HCT116 (cell line): ENCODE results near the gene FHL5. TPM values are rescaled to one million over a fixed set of nuclear protein-coding genes. Genes with fewer than 3 reads are reported as not detected.

Source experiments
- ATAC-seq: fragments of 200-7000 bp; cut with Tn5 transposase; 2 replicates; pipeline ENCODE4 v1.9.1; 2020; ENCODE audit warnings: mild to moderate bottlenecking, moderate library complexity
- BruUV-seq: library from RNA; stranded (reverse); fragments of 400-500 nt; replicated peaks from 2 replicates; lab custom pipeline; 2021; lab: Mats Ljungman, UMichigan
- CTCF ChIA-PET: fragments of 300-600 bp; sonication (Branson Sonifier 250); formaldehyde crosslinking; loops from one replicate; lab custom pipeline; 2021; ENCODE audit warnings: antibody characterized with exemption; lab: Charles Lee
- POLR2A ChIA-PET: fragments of 300-600, 350-600 bp; sonication (Branson Sonifier 250); formaldehyde crosslinking; loops from one replicate; lab custom pipeline; 2021; ENCODE audit warnings: antibody characterized with exemption; lab: Charles Lee
- RAD21 ChIA-PET, 2 experiments: fragments of 300-600 bp; sonication (Branson Sonifier 250); formaldehyde crosslinking; loops; one replicate each; lab custom pipeline; 2023; ENCODE audit warnings: low total read pairs in 2 of 2; ENCODE audit not compliant: uncharacterized antibody in 2 of 2, unreplicated experiment in 2 of 2, low non-redundant PET in 1 of 2; lab: Charles Lee
- DNase-seq: peaks from one replicate; pipeline ENCODE4 v3.0.0-alpha.2; 2010; ENCODE audit warnings: low read depth, low spot score
- H2AFZ ChIP-seq: fragments of 200-600 bp; shearing (Covaris generic), sonication (generic); 2 replicates; pipeline ENCODE4 v1.6.1; 2017; ENCODE audit warnings: low read depth, mixed run types, mixed read lengths, antibody characterized with exemption, low read length; ENCODE audit not compliant: poor library complexity, severe bottlenecking
- H3K27ac ChIP-seq: 2 replicates; pipeline ENCODE4 v1.5.1; 2012; ENCODE audit warnings: low read depth, low read length
- H3K27me3 ChIP-seq: fragments of 200-600 bp; sonication (generic); 2 replicates; pipeline ENCODE4 v1.6.1; 2016; ENCODE audit warnings: mixed run types, low read length, mixed read lengths; ENCODE audit not compliant: insufficient read depth
- H3K36me3 ChIP-seq, 2 experiments: fragments of 200-500 bp in 1 of 2; fragments of 200-600 bp in 1 of 2; sonication (Bioruptor generic) in 1 of 2; sonication (generic) in 1 of 2; 2 replicates each; pipeline versions ENCODE4 v1.5.1 to v1.6.1; 2014 to 2016; ENCODE audit warnings: low read length in 2 of 2, inconsistent platforms in 1 of 2, mixed read lengths in 1 of 2, mixed run types in 1 of 2; ENCODE audit not compliant: insufficient read depth in 2 of 2, control insufficient read depth in 1 of 2
- H3K4me1 ChIP-seq, 2 experiments: fragments of 200-600 bp in 1 of 2; sonication (generic) in 1 of 2; 2 replicates each; pipeline versions ENCODE4 v1.5.1 to v1.6.1; 2012 to 2017; ENCODE audit warnings: low read length in 2 of 2, inconsistent platforms in 1 of 2, mild to moderate bottlenecking in 1 of 2, mixed read lengths in 1 of 2, mixed run types in 1 of 2, moderate library complexity in 1 of 2; ENCODE audit not compliant: insufficient read depth in 2 of 2, control insufficient read depth in 1 of 2
- H3K4me2 ChIP-seq: fragments of 200-600 bp; sonication (generic); 2 replicates; pipeline ENCODE4 v1.6.1; 2017; ENCODE audit warnings: mixed run types, low read length, mixed read lengths
- H3K4me3 ChIP-seq, 2 experiments: fragments of 200-600 bp in 1 of 2; sonication (generic) in 1 of 2; replicated peaks in 1 of 2; 2 replicates each; pipeline ENCODE4 v1.5.1; 2011 to 2016; ENCODE audit warnings: low read length in 2 of 2, control low read depth in 1 of 2, low read depth in 1 of 2, mild to moderate bottlenecking in 1 of 2, mixed read lengths in 1 of 2, mixed run types in 1 of 2
- H3K79me2 ChIP-seq: fragments of 200-600 bp; sonication (generic); 2 replicates; pipeline ENCODE4 v1.6.1; 2017; ENCODE audit warnings: mild to moderate bottlenecking, mixed run types, low read length, moderate library complexity, mixed read lengths; ENCODE audit not compliant: insufficient read depth
- H3K9ac ChIP-seq: fragments of 200-600 bp; sonication (generic); 2 replicates; pipeline ENCODE4 v1.6.1; 2016; ENCODE audit warnings: low read length, mixed read lengths
- H3K9me2 ChIP-seq: fragments of 200-600 bp; sonication (generic), shearing (Covaris generic); 2 replicates; pipeline ENCODE4 v1.6.1; 2017; ENCODE audit warnings: mixed run types, mild to moderate bottlenecking, moderate library complexity; ENCODE audit not compliant: insufficient read depth
- H3K9me3 ChIP-seq, 2 experiments: fragments of 200-500 bp in 1 of 2; fragments of 200-600 bp in 1 of 2; sonication (Bioruptor generic) in 1 of 2; sonication (generic) in 1 of 2; 2 replicates each; pipeline ENCODE4 v1.6.1; 2014 to 2017; ENCODE audit warnings: low read length in 2 of 2, mixed read lengths in 2 of 2, inconsistent platforms in 1 of 2, low read depth in 1 of 2, mild to moderate bottlenecking in 1 of 2, mixed run types in 1 of 2, moderate library complexity in 1 of 2; ENCODE audit not compliant: control insufficient read depth in 1 of 2, insufficient read depth in 1 of 2
- H4K20me1 ChIP-seq: fragments of 200-600 bp; sonication (generic), shearing (Covaris generic); 2 replicates; pipeline ENCODE4 v1.6.1; 2017; ENCODE audit warnings: mixed run types, mild to moderate bottlenecking, moderate library complexity; ENCODE audit not compliant: insufficient read depth
- CBX3 ChIP-seq: IDR thresholded peaks from 2 replicates; pipeline ENCODE4 v1.6.1; 2012; ENCODE audit warnings: low read depth
- CEBPB ChIP-seq: IDR thresholded peaks from 2 replicates; pipeline ENCODE4 v1.6.1; 2012; ENCODE audit warnings: low read depth
- EGR1 ChIP-seq: IDR thresholded peaks from 2 replicates; pipeline ENCODE4 v1.6.1; 2012; ENCODE audit warnings: low read depth
- EZH2phosphoT487 ChIP-seq: fragments of 200-600 bp; IDR thresholded peaks from 2 replicates; pipeline ENCODE4 v1.6.1; 2018; ENCODE audit warnings: antibody characterized with exemption, borderline replicate concordance
- FOSL1 ChIP-seq: IDR thresholded peaks from 2 replicates; pipeline ENCODE4 v1.6.1; 2012; ENCODE audit warnings: low read depth
- POLR2A ChIP-seq: IDR thresholded peaks from 2 replicates; pipeline ENCODE4 v1.7.0; 2011; ENCODE audit warnings: borderline replicate concordance; ENCODE audit not compliant: insufficient read depth, insufficient read length; ENCODE audit errors: extremely low read depth
- POLR2AphosphoS5 ChIP-seq: IDR thresholded peaks from 2 replicates; pipeline ENCODE4 v1.6.1; 2011; ENCODE audit warnings: mild to moderate bottlenecking, low read depth, low read length, moderate library complexity
- RAD21 ChIP-seq: IDR thresholded peaks from 2 replicates; pipeline ENCODE4 v1.6.1; 2012; ENCODE audit warnings: low read depth, mild to moderate bottlenecking
- SIN3A ChIP-seq: IDR thresholded peaks from 2 replicates; pipeline ENCODE4 v1.6.1; 2012; ENCODE audit warnings: low read depth
- SP1 ChIP-seq: IDR thresholded peaks from 2 replicates; pipeline ENCODE4 v1.6.1; 2012; ENCODE audit warnings: low read depth
- SRF ChIP-seq: IDR thresholded peaks from 2 replicates; pipeline ENCODE4 v1.6.1; 2012; ENCODE audit warnings: low read depth
- YY1 ChIP-seq: IDR thresholded peaks from 2 replicates; pipeline ENCODE4 v1.6.1; 2011; ENCODE audit warnings: low read length, low read depth, moderate library complexity, mild to moderate bottlenecking; ENCODE audit not compliant: insufficient replicate concordance; ENCODE audit errors: extremely low read depth
- ZFX ChIP-seq: fragments of 450-650 bp; IDR thresholded peaks from 2 replicates; pipeline ENCODE4 v1.6.1; 2017
- intact Hi-C: fragments of 100-400 bp; cut with micrococcal nuclease; formaldehyde crosslinking; loops from 2 replicates; pipeline ENCODE4 v1.10.0; 2022
- total RNA-seq: library from RNA; stranded (reverse); gene quantifications from one replicate; pipeline ENCODE4 v1.2.1, GENCODE V29; 2021; ENCODE audit not compliant: unreplicated experiment
- TF ChIP-seq, protein P1 (sequence below): IDR thresholded peaks from 2 replicates; pipeline ENCODE4 v1.6.1; 2012; ENCODE audit warnings: low read depth
- TF ChIP-seq, protein P2 (sequence below): IDR thresholded peaks from 2 replicates; pipeline ENCODE4 v1.6.1; 2012

The FHL5 gene
- total RNA-seq, 1 experiment from 2014 or later = not detected

DNA sequence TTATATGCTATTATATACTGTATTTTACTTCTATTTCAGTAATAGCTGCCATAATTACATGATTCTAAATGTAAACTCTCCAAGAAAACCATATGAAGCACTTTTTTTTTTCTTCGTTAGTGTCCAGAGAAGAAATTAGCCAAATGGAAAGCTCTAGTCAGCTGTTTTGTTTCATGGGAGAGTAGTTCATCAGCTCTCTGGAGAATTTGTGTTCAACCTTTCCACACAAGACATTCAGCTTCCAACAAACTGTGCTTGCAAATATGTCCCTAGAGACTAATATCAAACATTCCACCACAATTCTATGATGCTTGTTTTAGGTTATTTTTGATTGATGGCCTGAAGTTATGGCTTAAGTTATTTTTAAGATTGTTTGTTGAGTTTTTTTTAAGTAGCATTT, 19.5 kb downstream of the FHL5 start:
- TF ChIP-seq FOSL1 (no peak), CBX3 (no peak), RAD21 (no peak), CEBPB (no peak), SP1 (no peak), POLR2A (no peak), SRF (no peak), EGR1 (no peak), EZH2phosphoT487 (no peak), ZFX (no peak), YY1 (no peak), SIN3A (no peak), POLR2AphosphoS5 (no peak)
- TF ChIP-seq, protein P1, sequence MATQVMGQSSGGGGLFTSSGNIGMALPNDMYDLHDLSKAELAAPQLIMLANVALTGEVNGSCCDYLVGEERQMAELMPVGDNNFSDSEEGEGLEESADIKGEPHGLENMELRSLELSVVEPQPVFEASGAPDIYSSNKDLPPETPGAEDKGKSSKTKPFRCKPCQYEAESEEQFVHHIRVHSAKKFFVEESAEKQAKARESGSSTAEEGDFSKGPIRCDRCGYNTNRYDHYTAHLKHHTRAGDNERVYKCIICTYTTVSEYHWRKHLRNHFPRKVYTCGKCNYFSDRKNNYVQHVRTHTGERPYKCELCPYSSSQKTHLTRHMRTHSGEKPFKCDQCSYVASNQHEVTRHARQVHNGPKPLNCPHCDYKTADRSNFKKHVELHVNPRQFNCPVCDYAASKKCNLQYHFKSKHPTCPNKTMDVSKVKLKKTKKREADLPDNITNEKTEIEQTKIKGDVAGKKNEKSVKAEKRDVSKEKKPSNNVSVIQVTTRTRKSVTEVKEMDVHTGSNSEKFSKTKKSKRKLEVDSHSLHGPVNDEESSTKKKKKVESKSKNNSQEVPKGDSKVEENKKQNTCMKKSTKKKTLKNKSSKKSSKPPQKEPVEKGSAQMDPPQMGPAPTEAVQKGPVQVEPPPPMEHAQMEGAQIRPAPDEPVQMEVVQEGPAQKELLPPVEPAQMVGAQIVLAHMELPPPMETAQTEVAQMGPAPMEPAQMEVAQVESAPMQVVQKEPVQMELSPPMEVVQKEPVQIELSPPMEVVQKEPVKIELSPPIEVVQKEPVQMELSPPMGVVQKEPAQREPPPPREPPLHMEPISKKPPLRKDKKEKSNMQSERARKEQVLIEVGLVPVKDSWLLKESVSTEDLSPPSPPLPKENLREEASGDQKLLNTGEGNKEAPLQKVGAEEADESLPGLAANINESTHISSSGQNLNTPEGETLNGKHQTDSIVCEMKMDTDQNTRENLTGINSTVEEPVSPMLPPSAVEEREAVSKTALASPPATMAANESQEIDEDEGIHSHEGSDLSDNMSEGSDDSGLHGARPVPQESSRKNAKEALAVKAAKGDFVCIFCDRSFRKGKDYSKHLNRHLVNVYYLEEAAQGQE = no peak
- TF ChIP-seq, protein P2, sequence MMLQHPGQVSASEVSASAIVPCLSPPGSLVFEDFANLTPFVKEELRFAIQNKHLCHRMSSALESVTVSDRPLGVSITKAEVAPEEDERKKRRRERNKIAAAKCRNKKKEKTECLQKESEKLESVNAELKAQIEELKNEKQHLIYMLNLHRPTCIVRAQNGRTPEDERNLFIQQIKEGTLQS = no peak
- POLR2A ChIA-PET = no interaction called here

More for the DNA sequence above, 19.5 kb downstream of the FHL5 start:
- Histone ChIP-seq H3K9me2 (no peaks in the 10 kb centered on the region), H3K4me3 (no peak overlapping the region), H3K27ac (no peak overlapping the region), H4K20me1 (no peaks in the 10 kb centered on the region), H3K9me3 (no peaks in the 10 kb centered on the region), H3K4me1 (no peaks in the 10 kb centered on the region), H3K4me2 (no peak overlapping the region), H3K36me3 (no peaks in the 10 kb centered on the region), H2AFZ (no peak overlapping the region), H3K79me2 (no peaks in the 10 kb centered on the region), H3K27me3 (no peaks in the 10 kb centered on the region), H3K9ac (no peak overlapping the region)
- no peak for DNase-seq
- no TSS peak for BruUV-seq
- intact Hi-C loops = no loop called here
- RAD21 ChIA-PET = no interaction called here
- ATAC-seq = no peak
- CTCF ChIA-PET = no interaction called here
